PC-3 (cell line): ENCODE data around the gene LDLR. TPM values are rescaled to one million over a fixed set of nuclear protein-coding genes. Genes with fewer than 3 reads are reported as not detected.

Source experiments
- ATAC-seq: fragments of 200-7000 bp; cut with Tn5 transposase; 2 replicates; pipeline ENCODE4 v1.9.1; 2020; ENCODE audit warnings: mild to moderate bottlenecking, moderate library complexity
- BruUV-seq: library from RNA; stranded (reverse); fragments of 400-500 nt; replicated peaks from 2 replicates; lab custom pipeline; 2021; lab: Mats Ljungman, UMichigan
- CTCF ChIA-PET: fragments of 300-600 bp; sonication (Branson Sonifier 250); formaldehyde crosslinking; loops from one replicate; lab custom pipeline; 2022; ENCODE audit warnings: antibody characterized with exemption; lab: Charles Lee
- POLR2A ChIA-PET: fragments of 300-600 bp; sonication (Branson Sonifier 250); formaldehyde crosslinking; loops from one replicate; lab custom pipeline; 2022; ENCODE audit warnings: antibody characterized with exemption; ENCODE audit not compliant: unreplicated experiment; lab: Charles Lee
- DNase-seq: peaks from one replicate; pipeline ENCODE4 v3.0.0-alpha.2; 2015
- H2AFZ ChIP-seq: fragments of 300-600 bp; sonication (generic); 2 replicates; pipeline ENCODE4 v1.6.0; 2016; ENCODE audit warnings: antibody characterized with exemption, low read length
- H3F3A ChIP-seq: fragments of 300-600 bp; sonication (generic); one replicate; pipeline ENCODE4 v1.6.0; 2017; ENCODE audit warnings: antibody characterized with exemption, low read length, control low read depth, mild to moderate bottlenecking; ENCODE audit not compliant: unreplicated experiment
- H3K27ac ChIP-seq: fragments of 300-600 bp; sonication (generic); 2 replicates; pipeline ENCODE4 v1.5.1; 2016; ENCODE audit warnings: mild to moderate bottlenecking, low read length
- H3K27me3 ChIP-seq: fragments of 300-600 bp; sonication (generic); 2 replicates; pipeline ENCODE4 v1.6.1; 2016; ENCODE audit warnings: low read length, mixed read lengths
- H3K36me3 ChIP-seq: fragments of 300-600 bp; sonication (generic); 2 replicates; pipeline ENCODE4 v1.6.1; 2016; ENCODE audit warnings: low read depth, mixed run types, low read length, mixed read lengths
- H3K4me1 ChIP-seq: fragments of 300-600 bp; sonication (generic); 2 replicates; pipeline ENCODE4 v1.5.1; 2016; ENCODE audit warnings: low read length; ENCODE audit not compliant: insufficient read depth
- H3K4me2 ChIP-seq: fragments of 300-600 bp; sonication (generic); 2 replicates; pipeline ENCODE4 v1.6.0; 2016; ENCODE audit warnings: low read length
- H3K4me3 ChIP-seq: fragments of 300-600 bp; sonication (generic); 2 replicates; pipeline ENCODE4 v1.5.1; 2016; ENCODE audit warnings: mild to moderate bottlenecking, low read length, mixed read lengths
- H3K79me2 ChIP-seq: fragments of 300-600 bp; sonication (generic); 2 replicates; pipeline ENCODE4 v1.6.1; 2017; ENCODE audit warnings: low read length, mixed read lengths
- H3K9ac ChIP-seq: fragments of 300-600 bp; sonication (generic); 2 replicates; pipeline ENCODE4 v1.6.0; 2016; ENCODE audit warnings: mild to moderate bottlenecking, low read length
- H3K9me2 ChIP-seq: fragments of 300-600 bp; sonication (generic); replicated peaks from 2 replicates; pipeline ENCODE4 v1.6.1; 2016; ENCODE audit warnings: mixed run types, low read length, mixed read lengths
- H3K9me3 ChIP-seq: fragments of 300-600 bp; sonication (generic); 2 replicates; pipeline ENCODE4 v1.6.1; 2016; ENCODE audit warnings: low read length, mixed read lengths
- H4K20me1 ChIP-seq: fragments of 300-600 bp; sonication (generic); 2 replicates; pipeline ENCODE4 v1.6.1; 2016; ENCODE audit warnings: low read length, mixed read lengths
- CTCF ChIP-seq: fragments of 300-600 bp; sonication (generic); conservative IDR thresholded peaks from 2 replicates; pipeline ENCODE4 v1.5.1; 2017; ENCODE audit warnings: antibody characterized with exemption, low read depth, mild to moderate bottlenecking, low read length
- EZH2 ChIP-seq: fragments of 300-600 bp; sonication (generic); IDR thresholded peaks from one replicate; pipeline ENCODE4 v1.6.1; 2017; ENCODE audit warnings: antibody characterized with exemption, mild to moderate bottlenecking, low read length; ENCODE audit not compliant: unreplicated experiment
- EZH2phosphoT487 ChIP-seq: fragments of 300-600 bp; sonication (generic); IDR thresholded peaks from 2 replicates; pipeline ENCODE4 v1.6.1; 2018; ENCODE audit warnings: mild to moderate bottlenecking, antibody characterized with exemption, low read length, borderline replicate concordance
- intact Hi-C: fragments of 100-400 bp; cut with micrococcal nuclease; formaldehyde crosslinking; loops from 2 replicates; pipeline ENCODE4 v1.9.0; 2023
- total RNA-seq: library from RNA; depleted of rRNA; stranded (reverse); fragments of >200 nt; gene quantifications from 2 replicates; pipeline ENCODE4 v1.2.3, GENCODE V29; 2014

The LDLR gene
- total RNA-seq, 1 experiment from 2014 or later, result 302 TPM

DNA sequence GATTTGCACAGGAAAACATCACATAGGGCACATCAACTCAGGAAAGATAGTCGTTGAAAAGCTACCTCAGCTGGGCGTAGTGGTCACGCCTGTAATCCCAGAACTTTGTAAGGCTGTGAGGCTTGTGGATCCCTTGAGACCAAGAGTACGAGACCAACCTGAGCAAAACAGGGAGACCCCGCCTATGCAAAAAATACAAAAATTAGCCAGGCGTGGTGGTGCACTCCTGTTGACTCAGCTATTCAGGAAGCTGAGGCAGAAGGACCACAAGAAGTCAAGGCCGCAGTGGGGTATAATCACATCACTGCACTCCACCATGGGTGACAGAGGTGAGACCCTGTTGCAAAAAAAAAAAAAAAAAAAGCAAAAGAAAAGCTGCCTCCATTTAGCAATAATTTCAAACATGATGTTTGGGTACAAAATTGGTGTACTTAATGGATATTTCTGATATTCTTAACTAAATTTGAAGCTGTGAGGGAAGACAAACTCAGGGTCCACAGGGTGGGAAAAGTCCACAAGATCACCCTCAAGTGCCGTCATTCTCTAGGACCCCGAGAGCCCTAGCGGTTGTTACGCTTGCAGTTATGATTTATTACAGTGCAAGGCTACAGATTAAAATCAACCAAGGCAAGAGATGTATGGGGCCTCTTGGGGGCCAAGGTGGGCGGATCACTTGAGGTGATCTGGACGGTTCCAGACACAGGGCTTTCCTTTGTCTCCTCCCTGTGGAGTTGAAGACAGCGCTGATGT lies 42.5 kb upstream of the LDLR start:
- peaks cover 27% of the 10 kb centered on the region; the same call in 1 of the 2 replicates for H3K36me3 ChIP-seq
- no TSS peak for BruUV-seq
- ATAC-seq, result no peak

DNA sequence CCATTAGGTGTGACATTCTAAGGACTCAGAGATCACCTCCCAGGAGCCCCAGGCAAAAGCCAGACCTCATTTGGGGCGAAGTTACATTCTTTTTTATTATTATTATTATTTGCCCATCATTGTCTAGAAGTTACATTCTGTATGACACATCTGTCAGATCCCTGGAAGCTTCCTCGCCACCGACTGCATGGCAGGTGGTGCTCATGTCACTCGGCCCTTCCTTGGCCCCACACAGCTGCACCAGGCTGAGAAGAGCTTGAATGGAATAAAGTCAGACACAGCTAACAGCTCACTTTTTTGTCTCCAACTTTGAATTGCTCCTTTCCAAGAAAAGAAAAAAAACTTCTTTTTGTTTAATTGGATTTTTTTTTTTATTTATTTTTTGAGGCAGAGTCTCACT lies 41.4 kb upstream of the LDLR start:
- Histone ChIP-seq H3K9me3 (no peaks in the 10 kb centered on the region), H2AFZ (no peak overlapping the region), H3K4me3 (no peak overlapping the region), H3K9me2 (no peaks in the 10 kb centered on the region), H3F3A (no peaks in the 10 kb centered on the region), H3K9ac (no peak overlapping the region), H3K4me2 (no peak overlapping the region), H4K20me1 (no peaks in the 10 kb centered on the region), H3K36me3 (peaks cover 24% of the 10 kb centered on the region), H3K27ac (no peak overlapping the region), H3K27me3 (no peaks in the 10 kb centered on the region), H3K4me1 (no peaks in the 10 kb centered on the region), H3K79me2 (no peaks in the 10 kb centered on the region)
- DNase-seq, result no peak
- no peak for ATAC-seq
- TF ChIP-seq EZH2phosphoT487 (no peak), CTCF (no peak)
- no TSS peak for BruUV-seq
- intact Hi-C loops, result no loop called here
- ChIA-PET POLR2A (no interaction called here), CTCF (interaction anchor here (0.7 kb wide), 1 partner anchor 12 kb away, joined by 3 read pairs; no protein-coding TSS in a partner anchor)

More for the DNA sequence above, 42.5 kb upstream of the LDLR start:
- no peak overlapping the region for H3K4me2 ChIP-seq
- H3F3A ChIP-seq, result no peaks in the 10 kb centered on the region
- no peak overlapping the region for H3K9ac ChIP-seq
- no peaks in the 10 kb centered on the region for H3K79me2 ChIP-seq
- no peak overlapping the region for H3K4me3 ChIP-seq
- H2AFZ ChIP-seq, result no peak overlapping the region
- TF ChIP-seq EZH2, result no peak
- no peak for TF ChIP-seq EZH2phosphoT487
- no peak for TF ChIP-seq CTCF
- no peaks in the 10 kb centered on the region for H3K27me3 ChIP-seq
- ChIA-PET CTCF (no interaction called here), POLR2A (interaction anchor here (0.6 kb wide), 1 partner anchor 13 kb away, joined by 6 read pairs; no protein-coding TSS in a partner anchor)
- H4K20me1 ChIP-seq, result no peaks in the 10 kb centered on the region
- intact Hi-C loops, result no loop called here
- H3K27ac ChIP-seq, result no peak overlapping the region
- no peaks in the 10 kb centered on the region for H3K9me3 ChIP-seq
- H3K4me1 ChIP-seq, result no peaks in the 10 kb centered on the region
- no peaks in the 10 kb centered on the region for H3K9me2 ChIP-seq
- no peak for DNase-seq
